H1 (cell line): ENCODE data around the gene RCE1.

Experiments
- JUN ChIP-seq: IDR thresholded peaks from 2 replicates; pipeline ENCODE4 v1.6.1; 2011; ENCODE audit warnings: low read depth, mild to moderate bottlenecking, improper control_type of control experiment, low read length
- RAD21 ChIP-seq, 2 experiments: IDR thresholded peaks in 1 of 2; conservative IDR thresholded peaks in 1 of 2; 2 replicates each; pipeline ENCODE4 v1.6.1; 2011; ENCODE audit warnings: low read depth in 2 of 2, low read length in 2 of 2, improper control_type of control experiment in 1 of 2, inconsistent platforms in 1 of 2, mild to moderate bottlenecking in 1 of 2, moderate library complexity in 1 of 2
- TF ChIP-seq, protein P1 (sequence below): IDR thresholded peaks from 2 replicates; pipeline ENCODE4 v1.6.1; 2011; ENCODE audit warnings: low read length, improper control_type of control experiment

DNA sequence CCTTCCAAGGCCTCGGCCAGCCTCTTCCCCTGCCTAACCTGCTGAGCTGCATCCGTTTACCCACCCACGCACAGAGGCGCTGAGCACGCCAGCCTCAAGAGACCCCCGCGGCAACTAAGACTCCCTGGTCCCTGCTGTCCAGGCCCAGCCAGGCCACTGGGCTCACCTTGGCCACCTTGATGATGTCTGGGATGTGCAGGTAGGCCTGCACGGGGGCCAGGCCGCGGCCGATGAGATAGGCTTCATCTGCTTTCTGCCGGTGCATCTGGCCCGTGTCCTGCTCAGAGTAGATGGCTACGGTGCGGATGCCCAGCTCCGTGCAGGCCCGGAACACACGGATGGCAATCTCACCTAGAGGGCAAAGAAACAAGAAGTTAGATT is 28.3 kb downstream of the RCE1 start:
- TF ChIP-seq JUN: no peak
- TF ChIP-seq, protein P1, sequence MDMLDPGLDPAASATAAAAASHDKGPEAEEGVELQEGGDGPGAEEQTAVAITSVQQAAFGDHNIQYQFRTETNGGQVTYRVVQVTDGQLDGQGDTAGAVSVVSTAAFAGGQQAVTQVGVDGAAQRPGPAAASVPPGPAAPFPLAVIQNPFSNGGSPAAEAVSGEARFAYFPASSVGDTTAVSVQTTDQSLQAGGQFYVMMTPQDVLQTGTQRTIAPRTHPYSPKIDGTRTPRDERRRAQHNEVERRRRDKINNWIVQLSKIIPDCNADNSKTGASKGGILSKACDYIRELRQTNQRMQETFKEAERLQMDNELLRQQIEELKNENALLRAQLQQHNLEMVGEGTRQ: no peak
- TF ChIP-seq RAD21 (IDR thresholded peaks at IDR 0.05 in 1 of 2, conservative IDR thresholded peaks at IDR 0.05 in 1 of 2; ENCODE audit: low read depth in 2 of 2, low read length in 2 of 2): no peak
